Upper lobe of left lung (tissue), 6 donors: Measurements from ENCODE around the gene ZNF224. TPM values are rescaled to one million over a fixed set of nuclear protein-coding genes. Genes with fewer than 3 reads are reported as not detected.

Source experiments
- ATAC-seq, 2 donors: fragments of 200-7000 bp; cut with Tn5 transposase; one replicate each; pipeline ENCODE4 v1.9.1; 2022; ENCODE audit warnings: mild to moderate bottlenecking in 2 of 2, moderate library complexity in 2 of 2; ENCODE audit not compliant: low FRiP score in 2 of 2
- DNase-seq, 2 donors: peaks; one replicate each; pipeline ENCODE4 v3.0.0-alpha.2; 2019 to 2020
- H3K27ac ChIP-seq, 4 donors: fragments of 200-600 bp; sonication (generic); one replicate each; pipeline ENCODE4 v1.5.1; 2016 to 2019
- H3K27me3 ChIP-seq, 4 donors: fragments of 200-600 bp; sonication (generic); one replicate each; pipeline ENCODE4 v1.5.1; 2017 to 2019
- H3K36me3 ChIP-seq, 4 donors: fragments of 200-600 bp; sonication (generic); one replicate each; pipeline ENCODE4 v1.5.1; 2016 to 2019
- H3K4me1 ChIP-seq, 4 donors: fragments of 200-600 bp; sonication (generic); one replicate each; pipeline ENCODE4 v1.5.1; 2018 to 2019
- H3K4me3 ChIP-seq, 4 donors: fragments of 200-600 bp; sonication (generic); one replicate each; pipeline ENCODE4 v1.5.1; 2017 to 2019; ENCODE audit warnings: mild to moderate bottlenecking in 2 of 4, moderate library complexity in 1 of 4
- H3K9me3 ChIP-seq, 4 donors: fragments of 200-600 bp; sonication (generic); one replicate each; pipeline ENCODE4 v1.5.1; 2018 to 2019
- CTCF ChIP-seq, 6 experiments: fragments of 450-650 bp in 4 of 6; fragments of 200-600 bp in 2 of 6; sonication (generic) in 2 of 6; IDR thresholded peaks; one replicate each; pipeline ENCODE4 v1.5.1; 2016 to 2019; ENCODE audit warnings: antibody characterized with exemption in 6 of 6
- EP300 ChIP-seq, 4 donors: sonication (generic); formaldehyde crosslinking; IDR thresholded peaks; one replicate each; pipeline ENCODE4 v1.5.1; 2017; ENCODE audit warnings: antibody characterized with exemption in 4 of 4, control low read depth in 2 of 4
- POLR2A ChIP-seq, 4 donors: fragments of 450-650 bp; IDR thresholded peaks; one replicate each; pipeline ENCODE4 v1.5.1; 2016 to 2017; ENCODE audit warnings: antibody characterized with exemption in 4 of 4, mild to moderate bottlenecking in 2 of 4
- POLR2AphosphoS5 ChIP-seq, 2 donors: sonication (generic); formaldehyde crosslinking; IDR thresholded peaks; one replicate each; pipeline ENCODE4 v1.5.1; 2017; ENCODE audit warnings: antibody characterized with exemption in 2 of 2
- WGBS, 2 donors: methylation state at CpG; one replicate each; pipeline ENCODE4 v1.1.5; 2017 to 2018; 5-methylcytosine and 5-hydroxymethylcytosine counted together
- small RNA-seq, 4 donors: library from RNA; depleted of rRNA; stranded (forward); fragments of <200 nt; gene quantifications; one replicate each; pipeline ENCODE3, GENCODE V24; 2016
- total RNA-seq, 6 donors: library from RNA; depleted of rRNA in 4 of 6; stranded (reverse); fragments of >200 nt in 4 of 6; gene quantifications; one replicate each; pipeline versions ENCODE4 v1.1.0 to v1.2.1, GENCODE V29; 2016 to 2021
- donor health status: DM: no; HTN: no; CAD: no; lungs with moderate emphysema.
- donor health status: DM: no; HTN: yes; CAD: no; lungs with severe emphysema.

The ZNF224 gene
- total RNA-seq, 6 donors from 2014 or later, result 19.8 to 108 (median 29.1) TPM

- H3K27me3 ChIP-seq, result no peaks in the 10 kb centered on the region
- TF ChIP-seq POLR2A (IDR thresholded peaks at IDR 0.05) (no peak), CTCF (IDR thresholded peaks at IDR 0.05) (no peak), POLR2AphosphoS5 (IDR thresholded peaks at IDR 0.05) (no peak), EP300 (IDR thresholded peaks at IDR 0.05) (no peak)
- DNase-seq, result no peak
- H3K27ac ChIP-seq, result no peak overlapping the region
- no peak overlapping the region for H3K4me3 ChIP-seq
- H3K9me3 ChIP-seq, result peaks cover 70 to 93% (median 90%) of the 10 kb centered on the region in 4 donors
- H3K36me3 ChIP-seq, result peaks cover 23 to 64% (median 48%) of the 10 kb centered on the region in 4 donors
- 95% methylated on average over 2 of the region's 2 CpGs for WGBS, 2 donors
- no peak for ATAC-seq
- H3K4me1 ChIP-seq, result no peaks in the 10 kb centered on the region
These were observed 62.3 kb downstream of the ZNF224 start for GRCh38 chr19:44156475-44156874.

Small RNA genes within 50 kb of the gene (small RNA-seq; reads per million reads assigned to genes)
- 0 reads per million in 4 donors for gene RNU6-902P

Other genes with a start within 250 kb of the ZNF224 start
- gene ZNF404, start 210.4 kb upstream of the ZNF224 start, total RNA-seq, result 1 to 10 TPM in 3 of 6 donors, under 1 TPM in 2, not detected in 1; 0.46 to 2.1 (median 1.1) TPM
- gene ZNF45, start 159.1 kb upstream of the ZNF224 start, total RNA-seq, result 10 to 100 TPM in 5 of 6 donors, 1 to 10 TPM in 1; 5.9 to 15.8 (median 11.0) TPM
- gene ZNF221, start 143.1 kb upstream of the ZNF224 start, total RNA-seq, result 10 to 100 TPM in 1 of 6 donors, 1 to 10 TPM in 5; 1.4 to 16.8 (median 3.5) TPM
- gene ZNF155, start 110.2 kb upstream of the ZNF224 start, total RNA-seq, result 1 to 10 TPM; 3.4 to 8.6 (median 5.7) TPM
- gene ZNF230, start 91.4 kb upstream of the ZNF224 start, total RNA-seq, result 1 to 10 TPM; 2.2 to 6.4 (median 4.7) TPM
- 10 to 100 TPM in 1 of 6 donors, 1 to 10 TPM in 4, not detected in 1; 2.5 to 13.6 (median 4.0) TPM for gene ZNF222, start 69.0 kb upstream of the ZNF224 start, total RNA-seq
- gene ZNF223, start 42.3 kb upstream of the ZNF224 start, total RNA-seq, result 10 to 100 TPM in 1 of 6 donors, 1 to 10 TPM in 5; 4.7 to 11.8 (median 6.3) TPM
- 1 to 10 TPM; 1.0 to 4.8 (median 1.8) TPM for gene ZNF284, start 22.2 kb upstream of the ZNF224 start, total RNA-seq
- 10 to 100 TPM in 1 of 6 donors, 1 to 10 TPM in 5; 1.6 to 11.5 (median 4.5) TPM for gene ZNF225, start 19.0 kb downstream of the ZNF224 start, total RNA-seq
- 10 to 100 TPM in 3 of 6 donors, 1 to 10 TPM in 3; 4.9 to 25.1 (median 9.5) TPM for gene ZNF234, start 47.2 kb downstream of the ZNF224 start, total RNA-seq
- gene ZNF226, start 70.7 kb downstream of the ZNF224 start, total RNA-seq, result 10 to 100 TPM in 5 of 6 donors, 1 to 10 TPM in 1; 6.8 to 25.8 (median 14.4) TPM
- 10 to 100 TPM in 4 of 6 donors, 1 to 10 TPM in 2; 5.3 to 23.0 (median 16.8) TPM for gene ZNF227, start 118.2 kb downstream of the ZNF224 start, total RNA-seq
- under 1 TPM in 4 of 6 donors, not detected in 2; 0.15 to 0.44 (median 0.25) TPM for gene ZNF233, start 165.5 kb downstream of the ZNF224 start, total RNA-seq
- 10 to 100 TPM in 2 of 6 donors, 1 to 10 TPM in 4; 3.0 to 16.8 (median 8.3) TPM for gene ZNF235, start 210.7 kb downstream of the ZNF224 start, total RNA-seq